Measurements from ENCODE around the gene TLK2. TPM values are rescaled to one million over a fixed set of nuclear protein-coding genes. Genes with fewer than 3 reads are reported as not detected.

Gene TLK2
- total RNA-seq, 1 donor from 2014 or later: 27.4 TPM

- DNase-seq (ENCODE audit: low read depth): no peak
- TF ChIP-seq, protein P1, sequence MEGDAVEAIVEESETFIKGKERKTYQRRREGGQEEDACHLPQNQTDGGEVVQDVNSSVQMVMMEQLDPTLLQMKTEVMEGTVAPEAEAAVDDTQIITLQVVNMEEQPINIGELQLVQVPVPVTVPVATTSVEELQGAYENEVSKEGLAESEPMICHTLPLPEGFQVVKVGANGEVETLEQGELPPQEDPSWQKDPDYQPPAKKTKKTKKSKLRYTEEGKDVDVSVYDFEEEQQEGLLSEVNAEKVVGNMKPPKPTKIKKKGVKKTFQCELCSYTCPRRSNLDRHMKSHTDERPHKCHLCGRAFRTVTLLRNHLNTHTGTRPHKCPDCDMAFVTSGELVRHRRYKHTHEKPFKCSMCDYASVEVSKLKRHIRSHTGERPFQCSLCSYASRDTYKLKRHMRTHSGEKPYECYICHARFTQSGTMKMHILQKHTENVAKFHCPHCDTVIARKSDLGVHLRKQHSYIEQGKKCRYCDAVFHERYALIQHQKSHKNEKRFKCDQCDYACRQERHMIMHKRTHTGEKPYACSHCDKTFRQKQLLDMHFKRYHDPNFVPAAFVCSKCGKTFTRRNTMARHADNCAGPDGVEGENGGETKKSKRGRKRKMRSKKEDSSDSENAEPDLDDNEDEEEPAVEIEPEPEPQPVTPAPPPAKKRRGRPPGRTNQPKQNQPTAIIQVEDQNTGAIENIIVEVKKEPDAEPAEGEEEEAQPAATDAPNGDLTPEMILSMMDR (conservative IDR thresholded peaks at IDR 0.05; ENCODE audit: low read depth, low read length): no peak
- H3K4me3 ChIP-seq (ENCODE audit: low read depth, low read length): no peak overlapping the region
These were observed 113.9 kb downstream of the TLK2 start for GRCh38 chr17:62592341-62593099.

GRCh38 chr17:62595484-62595883 is 116.9 kb downstream of the TLK2 start:
- no peak overlapping the region for H3K4me3 ChIP-seq (ENCODE audit: low read depth, low read length)
- no peak for DNase-seq (ENCODE audit: low read depth)
- TF ChIP-seq, protein P1 (conservative IDR thresholded peaks at IDR 0.05; ENCODE audit: low read depth, low read length): no peak

GRCh38 chr17:62596662-62597061 is 118.0 kb downstream of the TLK2 start:
- no peak for DNase-seq (ENCODE audit: low read depth)
- TF ChIP-seq, protein P1 (conservative IDR thresholded peaks at IDR 0.05; ENCODE audit: low read depth, low read length): no peak
- H3K4me3 ChIP-seq (ENCODE audit: low read depth, low read length): no peak overlapping the region

DNA sequence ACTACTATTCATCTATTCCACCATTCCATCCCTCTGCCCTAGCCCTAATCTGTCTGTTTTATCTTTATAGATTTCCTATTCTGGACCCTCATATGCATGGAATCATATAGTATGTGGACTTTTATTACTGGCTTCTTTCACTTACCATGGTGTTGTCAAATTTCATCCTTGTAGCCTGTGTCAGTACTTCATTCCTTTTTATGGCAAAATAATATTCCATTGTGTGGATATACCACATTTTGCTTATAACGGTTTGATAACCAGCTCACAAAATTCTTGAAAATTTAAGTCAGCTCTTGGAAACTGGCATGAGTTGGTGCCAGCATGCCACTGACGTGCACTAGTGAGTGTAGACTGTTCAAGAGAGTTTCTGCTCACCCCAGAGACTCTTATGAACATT is 118.5 kb downstream of the TLK2 start:
- TF ChIP-seq, protein P1 (conservative IDR thresholded peaks at IDR 0.05; ENCODE audit: low read depth, low read length): no peak
- no peak overlapping the region for H3K4me3 ChIP-seq (ENCODE audit: low read depth, low read length)
- DNase-seq (ENCODE audit: low read depth): no peak

DNA sequence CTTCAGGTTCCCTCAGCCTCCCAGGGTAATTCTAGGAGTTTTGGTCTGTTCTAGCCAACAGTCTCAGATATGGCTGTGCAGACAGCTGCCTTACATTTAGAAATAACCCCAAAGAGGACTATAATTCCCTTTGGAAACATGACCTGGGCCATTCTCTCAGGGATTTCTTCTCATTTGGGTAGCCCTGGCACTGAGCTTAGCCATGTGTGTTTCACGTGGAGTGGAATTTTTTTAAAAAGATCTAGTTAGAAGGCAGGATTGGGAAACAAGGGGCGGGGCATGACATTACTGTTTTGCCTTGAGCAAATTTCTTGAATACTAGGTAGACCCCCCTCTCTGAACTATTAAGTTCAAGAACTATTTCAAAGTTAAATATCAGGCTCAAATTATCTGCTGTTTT is 119.3 kb downstream of the TLK2 start:
- H3K4me3 ChIP-seq (ENCODE audit: low read depth, low read length): no peak overlapping the region
- TF ChIP-seq, protein P1 (conservative IDR thresholded peaks at IDR 0.05; ENCODE audit: low read depth, low read length): no peak
- no peak for DNase-seq (ENCODE audit: low read depth)

DNA sequence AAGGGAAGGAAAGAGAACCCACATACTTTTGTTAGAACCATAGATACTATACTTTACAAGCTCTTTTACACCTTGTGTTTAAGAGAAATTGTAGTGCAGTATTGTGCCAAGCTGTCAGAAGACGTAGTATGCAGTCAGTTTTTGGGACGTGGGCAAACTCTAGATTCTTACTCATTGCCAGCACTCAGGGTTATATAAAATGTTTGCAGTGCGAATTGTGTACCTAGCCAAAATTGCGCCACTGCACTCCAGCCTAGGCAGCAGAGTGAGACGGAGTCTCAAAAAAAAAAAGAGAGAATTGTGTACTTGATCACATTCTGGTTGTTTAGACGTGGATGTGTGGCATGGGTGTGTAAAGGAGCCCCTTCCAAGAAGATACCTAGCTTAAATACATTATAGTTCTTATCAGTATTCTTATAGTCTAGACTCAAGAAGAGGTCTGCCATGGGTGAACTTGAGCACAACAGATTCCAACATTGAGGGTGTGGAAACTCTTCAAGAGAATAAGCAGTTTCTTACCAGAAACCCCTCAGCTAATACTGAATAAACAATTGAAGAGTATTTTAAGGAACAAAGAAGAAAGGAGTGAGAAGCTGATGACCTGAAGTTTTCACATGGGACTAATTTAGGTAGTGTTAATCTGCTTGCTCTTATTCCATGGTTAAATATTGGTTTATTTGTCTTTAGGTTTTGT is 121.5 kb downstream of the TLK2 start:
- no peak for DNase-seq (ENCODE audit: low read depth)
- TF ChIP-seq, protein P1 (conservative IDR thresholded peaks at IDR 0.05; ENCODE audit: low read depth, low read length): no peak
- no peak overlapping the region for H3K4me3 ChIP-seq (ENCODE audit: low read depth, low read length)

Data from epithelial cell of proximal tubule (primary cell).